ENCODE data around the gene SPSB4. TPM values are rescaled to one million over a fixed set of nuclear protein-coding genes. Genes with fewer than 3 reads are reported as not detected.
A peak's percentile ranks its signal among the peaks of the same experiment; 100 is the strongest.

SPSB4 gene
- total RNA-seq, 1 donor from 2014 or later = 12.0 TPM

DNA sequence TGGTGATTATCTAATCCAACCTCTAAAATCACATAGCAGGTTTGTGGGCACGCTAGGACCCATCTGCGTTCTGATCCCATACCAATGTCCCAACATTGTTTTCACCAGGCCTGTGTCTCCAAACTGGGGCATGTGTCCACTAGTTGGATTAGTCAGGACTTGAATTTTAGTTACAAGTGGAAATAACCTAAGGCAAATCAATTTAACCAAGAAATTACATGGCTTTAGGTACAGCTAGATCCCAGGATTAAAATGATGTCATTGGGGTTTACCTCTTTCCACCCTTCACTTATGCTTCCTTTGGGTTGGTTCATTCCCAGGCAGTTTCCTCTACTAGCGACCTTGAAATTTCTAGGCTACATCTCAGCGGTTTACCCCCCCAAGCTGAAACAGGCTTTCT, 133.3 kb downstream of the SPSB4 start:
- H3K36me3 ChIP-seq (ENCODE audit: control insufficient read depth in 3 of 3, insufficient read depth in 3 of 3, low read length in 3 of 3) = no peaks in the 10 kb centered on the region
- no peak overlapping the region for H3K9ac ChIP-seq (ENCODE audit: low read depth in 1 of 3, low read length in 3 of 3)
- no peaks in the 10 kb centered on the region for H3K27me3 ChIP-seq (ENCODE audit: control insufficient read depth in 3 of 3, insufficient read depth in 3 of 3, low read length in 3 of 3)
- peaks cover 0 to 2% (median 0%) of the 10 kb centered on the region in 3 donors for H3K9me3 ChIP-seq (ENCODE audit: control insufficient read depth in 3 of 3, low read length in 3 of 3)
- H3K4me1 ChIP-seq (ENCODE audit: control insufficient read depth in 3 of 3, insufficient read depth in 3 of 3, low read length in 3 of 3) = peaks cover 0 to 3% (median 0%) of the 10 kb centered on the region in 3 donors
- H3K4me3 ChIP-seq (ENCODE audit: low read length in 3 of 3) = no peak overlapping the region
- no peak overlapping the region for H3K27ac ChIP-seq (ENCODE audit: low read depth, low read length)

- Histone ChIP-seq H3K27me3 (ENCODE audit: control insufficient read depth in 3 of 3, insufficient read depth in 3 of 3, low read length in 3 of 3) (peaks cover 0 to 3% (median 2%) of the 10 kb centered on the region in 3 donors), H3K4me3 (ENCODE audit: low read length in 3 of 3) (no peak overlapping the region), H3K4me1 (ENCODE audit: control insufficient read depth in 3 of 3, insufficient read depth in 3 of 3, low read length in 3 of 3) (peaks cover 0 to 2% (median 0%) of the 10 kb centered on the region in 3 donors), H3K9me3 (ENCODE audit: control insufficient read depth in 3 of 3, low read length in 3 of 3) (no peaks in the 10 kb centered on the region), H3K36me3 (ENCODE audit: control insufficient read depth in 3 of 3, insufficient read depth in 3 of 3, low read length in 3 of 3) (no peaks in the 10 kb centered on the region), H3K27ac (ENCODE audit: low read depth, low read length) (no peak overlapping the region), H3K9ac (ENCODE audit: low read depth in 1 of 3, low read length in 3 of 3) (no peak overlapping the region)
These were observed 140.1 kb downstream of the SPSB4 start for GRCh38 chr3:141191097-141191749.

DNA sequence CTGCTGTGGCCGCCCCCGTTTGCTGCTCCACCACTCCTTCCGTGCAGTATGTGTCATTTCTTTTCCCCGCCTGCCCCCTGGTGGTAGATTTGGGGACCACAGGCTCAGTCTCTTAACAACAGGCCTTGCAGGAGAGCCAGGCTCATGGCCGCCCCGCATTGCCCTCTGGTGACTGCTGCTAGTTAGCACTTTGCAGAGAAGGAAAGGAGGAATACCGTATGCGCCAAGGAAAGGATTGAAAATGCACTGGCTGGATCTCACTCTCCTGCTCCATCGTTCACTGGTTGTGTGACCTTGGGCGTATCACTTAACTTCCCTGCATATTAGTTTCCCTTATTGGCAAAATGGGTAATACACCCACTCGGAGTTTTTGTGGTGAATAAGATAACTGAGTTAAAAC, 141.2 kb downstream of the SPSB4 start:
- H3K36me3 ChIP-seq (ENCODE audit: control insufficient read depth in 3 of 3, insufficient read depth in 3 of 3, low read length in 3 of 3) = no peaks in the 10 kb centered on the region
- H3K9ac ChIP-seq (ENCODE audit: low read depth in 1 of 3, low read length in 3 of 3) = peak overlapping the region in 1 of 3 donors; percentile 8
- peaks cover 0 to 3% (median 2%) of the 10 kb centered on the region in 3 donors for H3K27me3 ChIP-seq (ENCODE audit: control insufficient read depth in 3 of 3, insufficient read depth in 3 of 3, low read length in 3 of 3)
- no peak overlapping the region for H3K4me3 ChIP-seq (ENCODE audit: low read length in 3 of 3)
- peaks cover 0 to 2% (median 0%) of the 10 kb centered on the region in 3 donors for H3K4me1 ChIP-seq (ENCODE audit: control insufficient read depth in 3 of 3, insufficient read depth in 3 of 3, low read length in 3 of 3)
- no peak overlapping the region for H3K27ac ChIP-seq (ENCODE audit: low read depth, low read length)
- no peaks in the 10 kb centered on the region for H3K9me3 ChIP-seq (ENCODE audit: control insufficient read depth in 3 of 3, low read length in 3 of 3)

DNA sequence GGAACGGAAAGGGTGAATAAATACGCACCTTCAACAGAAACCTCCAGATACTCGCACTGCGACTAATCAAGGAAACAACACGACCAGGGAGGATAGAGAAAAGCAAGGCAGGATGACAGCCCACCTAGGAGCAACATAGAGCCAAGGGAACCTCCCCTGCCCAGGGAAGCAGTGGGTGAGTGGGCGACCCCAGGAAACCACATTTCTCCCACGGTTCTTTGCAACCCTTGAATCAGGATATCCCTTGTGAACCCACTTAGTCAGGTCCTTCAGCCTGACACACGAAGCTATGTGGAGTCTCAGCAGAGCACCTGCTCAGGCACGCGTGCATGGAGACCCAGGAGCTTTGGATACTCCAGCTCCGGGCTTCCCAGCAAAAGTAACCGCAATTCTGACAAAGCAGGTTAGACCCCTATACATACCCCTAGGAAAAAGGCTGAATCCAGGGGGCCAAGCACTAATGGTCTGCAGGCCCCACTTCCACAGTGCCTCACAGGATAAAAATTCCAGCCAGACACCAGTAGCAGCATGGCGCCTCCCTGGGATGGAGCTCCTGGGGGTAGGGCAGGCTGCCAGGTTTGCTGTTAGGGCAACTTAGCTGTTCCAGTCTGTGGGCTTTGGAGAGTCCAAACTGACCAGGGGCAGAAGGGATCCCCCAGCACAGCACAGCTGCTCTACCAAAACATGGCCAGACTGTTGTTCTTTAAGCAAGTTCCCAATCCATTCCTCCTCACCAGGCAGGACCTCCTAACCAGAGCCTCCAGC, 142.1 kb downstream of the SPSB4 start:
- peaks cover 0 to 3% (median 2%) of the 10 kb centered on the region in 3 donors for H3K27me3 ChIP-seq (ENCODE audit: control insufficient read depth in 3 of 3, insufficient read depth in 3 of 3, low read length in 3 of 3)
- H3K4me3 ChIP-seq (ENCODE audit: low read length in 3 of 3) = no peak overlapping the region
- H3K4me1 ChIP-seq (ENCODE audit: control insufficient read depth in 3 of 3, insufficient read depth in 3 of 3, low read length in 3 of 3) = peaks cover 0 to 2% (median 0%) of the 10 kb centered on the region in 3 donors
- H3K9ac ChIP-seq (ENCODE audit: low read depth in 1 of 3, low read length in 3 of 3) = no peak overlapping the region
- no peaks in the 10 kb centered on the region for H3K9me3 ChIP-seq (ENCODE audit: control insufficient read depth in 3 of 3, low read length in 3 of 3)
- H3K36me3 ChIP-seq (ENCODE audit: control insufficient read depth in 3 of 3, insufficient read depth in 3 of 3, low read length in 3 of 3) = no peaks in the 10 kb centered on the region
- no peak overlapping the region for H3K27ac ChIP-seq (ENCODE audit: low read depth, low read length)

Other genes starting within 250 kb of the SPSB4 start
- 56.9 TPM for gene SLC25A36, start 109.5 kb upstream of the SPSB4 start, total RNA-seq
- 17.2 TPM for gene PXYLP1, start 180.5 kb downstream of the SPSB4 start, total RNA-seq

Data from skeletal muscle tissue (tissue), 4 donors.